ENCODE measurements around the gene PGM5.
"Not testable (repeated sequence)": the region's sequence is repeated elsewhere in the genome, so short reads cannot be mapped to it uniquely, and the experiment has no call there.

- not testable (repeated sequence) for TF ChIP-seq CTCF (conservative IDR thresholded peaks at IDR 0.05; ENCODE audit: low read length); EZH2phosphoT487 (IDR thresholded peaks at IDR 0.05; ENCODE audit: borderline replicate concordance, low read depth, low read length)
These were observed 33.1 kb downstream of the PGM5 start for GRCh38 chr9:68389558-68389957.
